HG03064 (cell line): ENCODE measurements around the gene CCDC85C.

ENCODE experiments used
- ATAC-seq: cut with Tn5 transposase; IDR thresholded peaks from one replicate; pipeline ENCODE4 v1.9.1; 2021; ENCODE audit warnings: low read depth; ENCODE audit not compliant: unreplicated experiment

The CCDC85C gene

DNA sequence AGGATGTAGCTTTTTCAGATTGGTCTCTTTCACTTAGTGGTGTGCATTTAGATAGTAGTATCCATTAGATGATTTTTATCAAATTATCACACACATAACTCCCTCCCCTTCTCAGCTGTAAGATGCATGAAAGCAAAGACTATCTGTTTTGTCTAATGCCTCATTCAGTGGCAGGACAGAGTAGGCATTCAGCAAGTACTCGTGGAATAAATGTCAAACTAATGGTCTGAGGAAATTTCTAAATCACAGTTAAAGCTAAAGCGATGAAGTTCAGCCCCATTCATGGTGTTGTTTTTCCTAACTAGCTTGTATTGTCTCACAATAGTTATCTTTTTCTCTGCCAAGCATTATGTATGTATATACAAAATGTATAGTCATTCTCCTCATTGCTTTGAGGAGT lies 106.7 kb downstream of the CCDC85C start:
- no peak for ATAC-seq

GRCh38 chr14:99484106-99484505 lies 119.9 kb downstream of the CCDC85C start:
- ATAC-seq = no peak

- no peak for ATAC-seq
Measured at GRCh38 chr14:99481745-99482099, 122.3 kb downstream of the CCDC85C start.

GRCh38 chr14:99480917-99481744 lies 122.9 kb downstream of the CCDC85C start, which contains the start of gene CCNK:
CCNK (plus strand) TSS chr14:99481409; CDS start chr14:99492678, 11,269 bp downstream.
- peak; percentile 84 for ATAC-seq

DNA sequence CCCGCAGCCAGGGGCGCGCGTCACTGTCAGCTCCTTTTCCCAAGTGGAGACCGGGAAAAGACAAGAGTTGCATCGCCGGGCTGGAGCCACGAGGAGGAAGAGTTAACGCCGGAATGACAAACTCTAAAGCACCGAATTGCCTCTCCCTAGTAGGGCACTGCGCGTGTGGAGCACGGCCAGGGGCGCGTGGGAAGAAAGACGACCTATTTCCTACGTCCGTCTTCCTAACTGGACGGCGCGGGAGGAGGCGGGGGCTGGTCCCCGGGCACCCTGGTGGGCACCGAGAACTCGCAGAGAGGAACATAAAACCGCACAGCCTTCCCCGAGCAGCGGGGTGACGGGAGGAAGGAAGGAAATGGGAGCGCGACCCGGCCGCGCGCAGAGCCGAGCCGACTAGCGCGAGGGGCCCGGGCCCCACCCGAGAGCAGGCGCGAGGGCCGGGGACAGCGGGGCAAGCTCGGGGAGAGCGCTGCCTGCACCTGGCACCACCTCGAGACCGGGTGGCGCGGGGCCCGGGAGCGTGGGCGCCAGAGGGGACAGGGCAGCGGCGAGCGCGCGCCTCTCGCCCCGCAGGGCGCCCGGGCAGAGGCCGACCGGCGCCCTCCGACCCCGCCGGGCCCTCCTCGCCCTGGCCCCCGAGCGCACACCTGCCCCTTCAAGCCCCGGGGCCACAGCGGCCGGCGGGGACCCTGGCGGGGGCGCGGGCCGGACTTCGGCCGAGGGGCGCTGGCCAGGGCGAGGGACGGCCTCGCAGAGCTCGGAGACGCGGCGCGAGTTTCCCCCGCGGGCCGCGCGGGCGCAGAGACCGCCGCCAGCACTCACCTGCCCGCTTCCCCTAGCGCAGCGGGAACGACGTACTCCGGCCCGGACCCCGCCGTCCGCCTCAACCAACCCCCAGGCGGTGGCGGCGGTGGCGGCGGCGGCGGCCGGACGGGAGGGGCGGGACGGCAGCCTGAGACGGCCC lies 123.8 kb downstream of the CCDC85C start, which contains the start of gene SETD3:
SETD3 (minus strand) TSS at position 954 of the 964 bp plus-strand sequence. CDS start 15,054 bp downstream, outside the sequence.
- peak; percentile 8 for ATAC-seq

GRCh38 chr14:99479160-99479905 lies 124.7 kb downstream of the CCDC85C start:
- ATAC-seq = no peak

- no peak for ATAC-seq
Measured at GRCh38 chr14:99478128-99478527, 125.9 kb downstream of the CCDC85C start.

GRCh38 chr14:99476864-99477263 lies 127.1 kb downstream of the CCDC85C start:
- ATAC-seq = no peak

- no peak for ATAC-seq
Measured at GRCh38 chr14:99475660-99476059, 128.3 kb downstream of the CCDC85C start.

GRCh38 chr14:99475179-99475578 lies 128.8 kb downstream of the CCDC85C start:
- ATAC-seq = no peak

GRCh38 chr14:99473458-99473857 lies 130.5 kb downstream of the CCDC85C start:
- no peak for ATAC-seq

- no peak for ATAC-seq
Measured at GRCh38 chr14:99472937-99473336, 131.1 kb downstream of the CCDC85C start.

DNA sequence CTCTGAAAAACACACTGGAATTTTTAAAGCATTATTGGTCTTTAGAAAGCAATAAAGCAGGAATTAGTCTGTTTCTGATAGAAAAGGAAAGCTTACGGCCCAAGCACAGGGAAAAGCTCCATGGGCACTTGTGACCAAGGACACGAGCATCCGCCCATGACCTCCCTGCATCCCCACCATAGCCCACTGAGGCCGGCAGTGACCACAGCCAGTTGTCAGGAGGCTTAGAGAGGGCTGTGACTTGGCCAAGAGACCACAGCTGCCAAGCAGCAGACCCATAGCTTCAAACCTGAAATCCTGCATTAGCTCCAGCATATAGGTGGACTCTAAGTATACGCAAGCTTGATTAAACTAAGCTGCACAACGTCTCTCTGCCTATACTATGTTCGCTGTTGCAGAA lies 132.3 kb downstream of the CCDC85C start:
- ATAC-seq = no peak

DNA sequence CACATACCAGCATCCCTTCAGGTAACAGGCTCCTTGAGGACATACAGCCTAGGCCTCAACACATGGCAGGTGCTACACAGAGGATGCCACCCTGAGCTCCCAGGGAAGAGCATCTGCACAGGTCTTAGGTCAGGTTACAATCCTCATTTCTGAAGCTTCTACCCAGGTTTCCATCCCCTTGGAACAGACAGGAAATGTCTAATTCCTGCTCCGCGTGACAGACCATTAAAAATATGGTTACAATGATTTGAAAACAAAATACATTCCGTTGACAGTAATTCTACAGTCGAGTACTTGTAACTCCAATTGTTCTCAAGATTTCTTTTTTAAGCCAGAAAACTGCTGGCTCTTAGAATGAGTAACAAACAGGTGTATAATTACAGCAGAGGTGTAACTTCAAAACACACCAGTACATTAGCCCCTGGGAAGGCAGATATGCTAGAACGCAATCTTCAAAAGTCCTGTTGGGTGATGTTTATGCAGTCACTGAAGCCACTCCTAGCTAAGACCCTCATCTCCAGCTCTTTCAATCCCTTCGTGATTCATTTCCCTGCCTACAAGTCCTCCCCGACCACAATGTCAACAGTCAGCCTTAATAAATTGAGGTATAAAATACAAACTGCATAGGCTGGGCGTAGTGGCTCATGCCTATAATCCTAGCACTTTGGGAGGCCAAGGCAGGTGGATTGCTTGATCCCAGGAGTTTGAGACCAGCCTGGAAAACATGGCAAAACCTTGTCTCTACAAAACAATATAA lies 135.0 kb downstream of the CCDC85C start:
- ATAC-seq = no peak

DNA sequence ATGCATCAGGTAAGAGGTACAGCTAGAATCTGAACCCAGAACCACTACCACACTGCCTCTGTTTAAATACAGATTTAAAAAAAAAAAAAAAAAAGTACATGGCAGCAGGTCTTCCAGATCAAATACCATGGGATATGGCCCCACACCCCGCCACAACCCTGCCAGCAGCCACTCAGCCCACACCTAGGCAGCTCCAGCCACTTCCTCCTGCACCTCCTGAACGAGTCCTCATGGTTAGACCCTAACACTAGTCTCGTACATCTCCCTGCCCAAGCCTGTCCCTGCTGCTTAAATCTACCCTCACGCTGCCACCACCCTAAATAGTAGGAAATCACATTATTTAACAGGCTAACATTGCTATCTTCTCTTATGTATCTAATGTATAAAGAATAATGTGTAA lies 135.9 kb downstream of the CCDC85C start:
- no peak for ATAC-seq

DNA sequence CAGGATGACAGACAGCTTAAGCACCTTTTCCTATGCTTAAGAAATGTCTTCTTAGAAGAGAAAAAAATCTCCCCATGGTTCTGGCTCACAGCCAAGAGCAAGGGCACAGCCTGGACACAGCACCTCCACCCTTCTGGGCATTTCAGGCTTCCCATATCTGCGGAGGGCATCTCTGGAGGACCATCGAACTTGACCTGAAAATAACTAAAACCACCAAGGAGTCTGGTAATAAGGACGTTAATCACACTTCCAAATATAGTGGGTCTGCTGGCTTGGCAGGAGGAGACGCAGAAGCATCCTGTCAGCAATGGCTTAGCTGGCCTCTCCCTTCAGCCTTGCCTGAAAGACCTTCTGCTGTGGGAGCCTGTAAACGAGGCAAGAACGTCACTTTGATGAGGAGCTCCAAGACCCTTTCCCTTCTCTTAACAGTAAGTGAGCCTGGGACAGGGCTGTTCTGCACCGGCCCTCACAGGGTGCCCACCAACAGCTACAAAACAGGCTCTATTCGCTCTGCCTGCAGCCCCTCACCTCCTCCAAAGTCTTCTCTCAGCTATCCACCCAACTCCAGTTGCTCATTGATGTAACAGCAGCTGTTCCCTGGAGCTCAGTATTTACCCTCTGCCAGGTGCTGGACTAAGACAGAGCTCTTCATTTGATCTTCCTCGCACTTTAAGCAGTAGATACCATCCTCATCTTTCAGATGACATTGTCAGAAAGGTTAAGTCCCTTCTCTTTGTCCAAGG lies 136.5 kb downstream of the CCDC85C start:
- no peak for ATAC-seq

- ATAC-seq = no peak
Measured at GRCh38 chr14:99466758-99467157, 137.2 kb downstream of the CCDC85C start.

GRCh38 chr14:99465288-99465687 lies 138.7 kb downstream of the CCDC85C start:
- ATAC-seq = no peak

GRCh38 chr14:99463974-99464373 lies 140.0 kb downstream of the CCDC85C start:
- no peak for ATAC-seq
